TTC549 (cell line): ENCODE results near the gene DIDO1.

Experiments
- FAIRE-seq: peaks from 2 replicates; lab custom pipeline; 2012; peaks lifted over from hg19 to GRCh38; lab: Jason Lieb, UNC

DIDO1 gene

DNA sequence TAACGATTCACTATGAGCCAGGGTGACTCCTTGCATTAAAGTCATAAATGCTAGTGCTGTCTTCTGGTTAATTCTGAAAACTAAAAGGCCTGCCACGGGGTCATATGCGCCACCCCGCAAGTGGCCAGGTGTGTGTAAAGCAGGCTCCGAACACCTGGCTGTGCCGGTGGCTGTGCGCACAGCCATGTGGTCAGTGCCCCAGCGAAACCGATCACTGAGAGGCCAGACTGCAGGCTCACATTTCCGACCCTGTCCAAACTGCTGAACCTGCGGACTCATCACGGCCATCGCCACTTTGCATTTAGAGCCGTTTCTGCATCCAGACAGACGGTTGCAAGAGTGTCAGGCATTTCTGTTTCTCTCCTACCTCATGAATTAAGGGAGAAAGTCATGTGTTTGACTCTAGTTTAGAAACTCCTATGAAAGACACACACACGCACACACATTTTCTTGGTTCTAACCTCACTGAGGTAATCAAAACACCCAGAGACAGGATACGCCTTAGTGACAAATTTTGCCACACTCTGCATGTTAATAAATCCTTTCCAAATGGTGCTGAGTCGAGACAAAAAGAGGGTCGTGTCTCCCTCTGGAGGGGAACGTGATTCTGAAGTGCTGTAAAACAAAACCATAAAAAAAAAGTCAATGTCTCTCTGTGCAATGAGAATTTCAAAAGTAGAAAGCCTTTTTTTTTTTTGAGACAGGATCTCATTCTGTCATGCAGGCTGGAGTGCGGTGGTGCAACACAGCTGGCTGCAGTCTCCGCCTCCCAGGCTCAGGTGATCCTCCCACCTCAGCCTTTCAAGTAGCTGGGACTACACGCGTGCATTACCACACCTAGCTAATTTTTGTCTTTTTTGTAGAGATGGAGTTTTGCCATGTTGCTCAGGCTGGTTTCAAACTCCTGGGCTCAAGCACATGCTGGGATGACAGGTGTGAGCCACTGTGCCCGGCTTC is 33.7 kb downstream of the DIDO1 start:
- no peak for FAIRE-seq

DNA sequence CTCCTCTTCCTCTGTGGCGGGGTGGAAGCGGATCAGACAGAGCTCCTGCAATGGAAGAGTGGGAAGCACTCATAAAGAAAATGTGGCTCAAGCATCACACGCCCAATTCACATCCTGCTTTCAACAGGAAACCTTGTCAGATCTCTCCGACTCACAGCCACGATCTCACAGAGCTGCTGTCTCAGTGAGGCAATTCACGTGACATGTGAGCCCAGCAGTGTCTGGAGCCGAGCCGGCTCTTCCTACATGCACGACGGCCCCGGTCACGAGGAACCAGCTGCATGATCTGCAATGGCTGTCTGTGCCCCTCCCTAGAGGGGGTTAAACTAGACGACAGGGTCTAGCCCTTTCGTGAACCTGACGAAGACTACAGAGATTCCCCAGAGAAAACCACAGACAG is 35.2 kb downstream of the DIDO1 start:
- FAIRE-seq: no peak

GRCh38 chr20:62890444-62890843 is 35.9 kb downstream of the DIDO1 start:
- no peak for FAIRE-seq

- FAIRE-seq: no peak
These were observed 36.4 kb downstream of the DIDO1 start for GRCh38 chr20:62889871-62890270.

- no peak for FAIRE-seq
These were observed 36.9 kb downstream of the DIDO1 start for GRCh38 chr20:62889411-62889810.

DNA sequence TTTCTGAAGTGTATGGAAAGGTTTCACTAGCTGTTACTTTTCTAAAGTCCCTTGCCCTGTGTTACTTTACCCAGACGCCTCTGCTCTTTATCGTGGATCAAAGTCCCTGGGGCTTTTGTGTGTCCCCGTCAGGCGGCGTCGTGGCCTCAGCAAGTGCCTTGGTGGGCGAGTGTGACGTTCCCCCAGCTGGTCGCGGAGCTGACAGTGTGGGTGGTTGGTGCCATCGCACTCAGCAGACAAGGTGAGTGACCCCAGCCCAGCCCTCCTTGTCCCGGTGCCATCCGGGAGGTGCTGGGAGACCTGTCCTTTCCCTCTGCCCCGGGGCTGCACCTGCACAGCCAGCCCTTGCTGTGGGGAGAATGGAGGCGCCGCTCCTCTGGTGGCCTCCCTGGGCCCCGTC is 37.4 kb downstream of the DIDO1 start:
- no peak for FAIRE-seq

DNA sequence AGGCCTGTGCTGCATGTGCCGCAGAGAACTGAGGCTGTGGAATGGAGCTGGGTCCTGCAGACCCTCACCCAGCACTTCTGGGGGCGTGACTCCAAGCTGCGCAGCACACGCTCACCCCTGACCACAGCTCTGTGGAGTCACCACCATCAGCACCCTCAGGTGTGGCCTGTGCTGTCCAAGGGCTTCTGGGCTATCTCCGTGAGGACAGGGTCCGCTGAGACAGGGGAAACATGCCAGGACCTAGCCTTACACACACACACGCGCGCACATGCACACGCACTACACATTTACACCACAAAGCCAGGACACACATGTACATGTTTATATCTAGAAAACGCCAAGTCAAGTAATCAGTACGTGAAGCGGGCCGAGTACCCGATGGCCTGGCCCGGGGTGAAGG is 37.9 kb downstream of the DIDO1 start:
- FAIRE-seq: no peak

GRCh38 chr20:62887860-62888239 is 38.5 kb downstream of the DIDO1 start:
- FAIRE-seq: no peak

GRCh38 chr20:62887152-62887859 is 39.0 kb downstream of the DIDO1 start:
- FAIRE-seq: no peak

- FAIRE-seq: no peak
These were observed 39.6 kb downstream of the DIDO1 start for GRCh38 chr20:62886709-62887058.

DNA sequence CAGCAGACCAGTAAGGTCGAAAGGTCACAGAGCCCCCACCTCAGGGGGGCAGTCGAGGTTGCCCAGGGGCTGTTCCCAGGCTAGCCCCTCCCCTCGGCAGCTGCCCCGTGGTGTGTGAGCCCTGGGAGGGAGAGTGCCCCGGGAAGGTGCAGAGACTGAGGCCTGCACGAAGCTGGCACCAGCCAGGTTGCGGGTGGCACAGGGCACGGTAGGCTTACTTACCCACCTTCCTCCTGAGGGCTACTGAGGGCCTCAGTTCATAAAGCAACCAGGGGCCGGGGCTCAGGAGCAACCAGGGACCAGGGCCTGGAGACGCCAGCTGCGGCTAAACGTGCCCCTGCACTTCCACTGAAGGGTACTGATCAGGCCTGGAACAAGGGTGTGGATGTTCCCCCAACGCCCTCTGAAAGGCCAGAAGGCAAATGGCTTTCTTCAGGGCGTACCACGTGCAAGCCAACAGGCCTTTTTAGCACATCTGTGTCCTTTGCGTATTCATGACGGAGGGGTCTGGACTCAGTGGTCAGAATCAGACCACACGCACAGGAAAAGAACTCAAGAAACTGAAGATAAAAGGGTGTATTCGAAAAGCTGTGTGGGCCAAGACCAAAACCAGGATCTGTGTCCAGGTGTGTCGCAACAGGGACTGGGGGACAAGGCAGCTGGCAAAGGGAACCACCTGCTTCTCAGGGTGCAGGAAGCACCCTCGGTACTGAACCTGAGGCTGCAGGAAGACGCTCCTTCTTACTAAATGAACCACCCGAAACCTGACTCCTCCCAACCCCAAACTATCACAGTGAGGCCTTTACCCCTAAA is 40.2 kb downstream of the DIDO1 start:
- FAIRE-seq: no peak

DNA sequence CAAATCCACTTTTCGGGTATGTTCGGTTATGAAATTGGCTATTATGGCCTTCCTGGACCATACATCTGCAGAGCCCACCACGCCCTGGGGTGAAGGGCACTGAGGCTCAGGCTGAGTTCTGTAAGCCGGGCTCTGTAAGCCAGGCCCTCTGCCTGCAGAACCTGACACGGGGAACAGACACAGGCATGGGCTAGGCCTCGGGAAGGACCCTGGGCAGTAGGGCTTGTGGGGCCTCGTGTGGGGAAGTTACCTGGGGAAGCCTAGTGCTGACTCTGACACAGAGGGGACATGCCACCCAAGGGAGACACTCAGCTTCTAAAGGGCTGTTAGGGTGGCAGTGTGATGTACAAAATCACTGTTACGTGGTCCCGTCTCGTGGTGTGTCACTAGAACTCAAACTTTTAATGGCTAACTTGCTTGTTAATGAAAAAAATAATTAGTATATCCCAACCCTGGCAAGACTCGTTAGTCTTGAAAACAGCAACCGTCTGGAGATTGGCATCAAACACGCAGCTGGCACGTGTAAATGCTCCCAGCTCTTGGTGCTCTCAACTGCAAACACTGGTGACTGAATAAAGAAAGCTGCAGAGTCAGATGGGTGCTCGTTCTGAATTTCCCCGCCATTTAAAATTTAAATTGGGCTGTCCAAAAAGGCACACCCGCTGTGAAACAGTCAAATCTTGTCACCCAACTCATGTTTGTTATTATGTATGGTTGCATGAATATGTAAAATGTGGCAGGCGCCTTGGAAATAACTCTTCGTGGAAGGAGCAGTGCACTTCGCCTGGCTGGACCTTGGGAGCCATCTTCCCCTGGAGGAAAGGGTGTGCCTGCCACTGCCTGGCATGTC is 41.0 kb downstream of the DIDO1 start:
- no peak for FAIRE-seq

DNA sequence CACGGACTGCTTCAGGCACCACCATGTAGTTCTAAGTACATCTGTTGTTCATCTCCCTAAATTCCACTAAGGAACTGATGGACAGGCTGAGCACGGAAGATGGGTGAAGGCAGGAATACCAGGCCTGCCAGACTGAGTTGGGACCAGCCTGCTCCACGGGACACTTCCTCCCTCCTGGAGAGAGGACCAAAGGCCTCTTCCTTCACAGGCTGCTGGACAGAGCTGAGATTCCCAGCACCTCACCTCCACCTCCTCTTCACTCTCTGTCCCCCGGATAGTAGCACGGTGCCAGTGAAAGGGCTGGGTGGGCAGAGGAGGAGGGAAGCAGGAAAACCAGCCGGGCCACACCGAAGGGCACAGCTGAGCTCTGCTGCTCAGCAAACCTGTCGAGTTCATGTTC is 41.7 kb downstream of the DIDO1 start:
- no peak for FAIRE-seq

- no peak for FAIRE-seq
These were observed 43.9 kb downstream of the DIDO1 start for GRCh38 chr20:62882426-62882825.

DNA sequence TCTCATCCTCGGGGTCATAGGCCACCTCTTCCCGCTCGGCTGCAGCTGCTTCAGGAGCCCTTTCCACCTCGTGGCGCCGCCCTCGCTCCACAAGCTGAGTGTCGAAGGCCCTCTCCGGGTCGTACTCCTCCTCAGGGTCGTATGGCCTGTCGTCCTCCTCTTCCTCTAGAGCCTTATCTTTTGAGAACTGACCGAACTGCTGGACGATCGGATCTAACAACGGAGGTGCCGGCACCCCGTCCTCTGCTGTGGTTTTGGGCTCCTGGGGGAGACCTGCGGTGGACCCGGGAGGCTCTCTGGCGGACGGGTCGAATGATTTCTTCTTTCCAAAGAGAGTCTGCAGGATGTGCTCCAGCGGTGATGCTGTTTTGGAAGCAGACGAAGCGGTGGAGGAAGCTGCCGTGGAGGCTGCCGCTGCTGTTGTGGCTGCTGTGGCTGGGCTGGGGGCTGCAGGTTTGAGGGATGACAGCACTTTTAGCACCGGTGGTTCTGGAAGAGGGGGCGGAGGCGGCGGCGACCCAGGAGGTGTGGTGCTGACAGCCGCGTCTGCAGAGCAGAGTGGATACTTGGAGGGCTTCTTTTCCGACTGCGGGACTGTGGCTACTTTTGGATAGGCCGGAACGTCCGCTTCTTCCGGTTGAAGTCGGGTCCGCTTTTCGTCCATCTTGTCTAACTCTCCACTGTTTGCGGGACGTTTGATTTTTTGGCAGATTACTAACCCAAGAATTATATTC is 44.5 kb downstream of the DIDO1 start:
- FAIRE-seq: no peak

- FAIRE-seq: no peak
These were observed 45.2 kb downstream of the DIDO1 start for GRCh38 chr20:62880935-62881661.

DNA sequence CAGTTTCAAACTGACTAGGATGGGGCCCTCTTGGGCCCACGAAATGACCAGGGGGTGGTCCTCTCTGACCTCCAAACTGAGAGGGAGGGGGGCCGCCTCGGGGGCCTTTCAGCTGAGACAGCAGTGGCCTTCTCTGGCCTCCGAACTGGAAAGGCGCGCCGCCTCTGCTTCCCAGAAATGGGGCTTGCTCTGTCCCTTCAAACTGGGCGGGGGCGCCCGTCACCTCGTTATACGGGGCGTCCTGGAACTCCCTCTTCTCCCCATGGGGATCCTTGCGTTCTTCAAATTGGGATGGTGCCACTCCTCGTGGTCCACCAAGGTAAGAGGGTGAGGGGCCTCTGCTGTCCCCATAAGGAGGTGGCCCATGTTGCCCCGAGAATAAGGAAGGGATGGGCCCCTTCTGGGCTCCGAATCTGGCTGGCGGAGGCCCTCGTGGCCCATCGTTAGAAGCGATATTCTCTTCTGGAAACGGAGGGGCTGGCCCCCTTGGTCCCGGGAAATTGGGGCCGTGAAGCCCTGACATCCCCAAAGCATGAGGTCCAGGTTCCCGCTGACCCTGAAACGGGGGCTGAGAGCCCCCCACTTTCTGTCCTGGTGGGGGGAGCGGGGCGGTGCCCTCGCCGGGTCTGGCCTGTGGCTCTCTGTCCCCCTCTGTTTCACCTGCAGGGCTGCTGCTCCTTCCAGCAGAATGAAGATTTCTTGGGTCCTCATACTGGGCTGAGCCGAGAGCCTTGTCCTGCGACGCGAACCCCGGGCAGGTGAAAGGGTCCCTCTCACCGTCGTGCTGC is 46.0 kb downstream of the DIDO1 start:
- FAIRE-seq: no peak

DNA sequence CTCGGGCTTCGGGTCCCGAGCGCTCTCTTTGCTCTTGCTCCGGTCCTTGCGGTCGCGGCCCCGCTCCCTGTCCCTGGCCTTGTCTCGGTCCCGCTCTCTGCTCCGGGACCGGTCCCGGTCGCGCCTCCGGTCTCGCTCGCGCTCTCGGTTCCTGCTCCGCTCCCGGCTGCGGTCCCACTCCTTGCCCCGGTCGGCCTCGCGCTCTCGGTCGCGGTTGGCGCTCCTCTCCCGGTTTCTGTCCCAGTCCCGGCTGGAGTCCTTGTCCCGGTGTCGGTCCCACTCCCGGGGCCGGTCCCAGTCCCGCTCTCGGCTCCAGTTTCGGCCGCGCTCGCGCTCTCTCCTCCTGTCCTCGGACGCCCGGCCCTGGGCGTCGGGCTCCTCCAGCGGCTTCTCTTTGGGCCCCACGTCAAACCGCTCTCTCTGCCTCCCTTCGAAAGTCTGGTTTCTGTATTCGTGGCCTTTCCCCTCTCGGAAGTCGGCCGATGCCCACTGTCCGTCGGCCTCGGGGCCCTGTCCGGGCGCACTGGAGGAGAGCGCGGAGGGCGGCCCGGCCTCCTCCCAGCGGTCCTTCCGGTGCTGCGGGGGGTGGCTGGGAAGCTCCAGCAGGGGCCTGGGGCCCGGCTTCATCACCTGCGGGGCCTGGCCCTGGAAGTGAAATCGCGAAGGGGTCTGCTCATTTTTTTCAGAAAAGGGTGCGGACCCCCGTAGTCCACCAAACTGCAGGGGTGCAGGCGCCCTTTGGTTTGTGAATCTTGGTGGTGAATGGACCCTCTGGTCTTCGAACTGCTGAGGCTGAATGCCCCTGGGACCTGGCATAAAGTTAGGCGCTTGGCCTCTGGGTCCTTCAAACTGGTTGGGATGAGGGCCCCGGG is 46.8 kb downstream of the DIDO1 start:
- FAIRE-seq: no peak
